Medulla oblongata (tissue), 1 donor: Measurements from ENCODE around the gene ARHGAP8.

Experiments
- DNase-seq: peaks from one replicate; pipeline ENCODE4 v3.0.0-alpha.2; 2015; ENCODE audit errors: extremely low spot score

The ARHGAP8 gene

GRCh38 chr22:44802071-44802700 lies 49.8 kb downstream of the ARHGAP8 start:
- DNase-seq, result no peak

- DNase-seq, result no peak
Measured at GRCh38 chr22:44802956-44803355, 50.6 kb downstream of the ARHGAP8 start.

- DNase-seq, result no peak
Measured at GRCh38 chr22:44804327-44804726, 52.0 kb downstream of the ARHGAP8 start.

GRCh38 chr22:44805711-44806110 lies 53.3 kb downstream of the ARHGAP8 start:
- DNase-seq, result no peak

- DNase-seq, result no peak
Measured at GRCh38 chr22:44807232-44807631, 54.9 kb downstream of the ARHGAP8 start.

- no peak for DNase-seq
Measured at GRCh38 chr22:44807915-44808690, 55.7 kb downstream of the ARHGAP8 start.

GRCh38 chr22:44809456-44809855 lies 57.1 kb downstream of the ARHGAP8 start:
- DNase-seq, result no peak

- DNase-seq, result no peak
Measured at GRCh38 chr22:44811141-44811540, 58.8 kb downstream of the ARHGAP8 start.

GRCh38 chr22:44813416-44813815 lies 61.0 kb downstream of the ARHGAP8 start:
- DNase-seq, result no peak

GRCh38 chr22:44814266-44815098 lies 62.1 kb downstream of the ARHGAP8 start:
- DNase-seq, result no peak

- no peak for DNase-seq
Measured at GRCh38 chr22:44815099-44816070, 63.0 kb downstream of the ARHGAP8 start.

GRCh38 chr22:44816141-44816540 lies 63.8 kb downstream of the ARHGAP8 start:
- DNase-seq, result no peak

- DNase-seq, result no peak
Measured at GRCh38 chr22:44818727-44819126, 66.4 kb downstream of the ARHGAP8 start.

- DNase-seq, result no peak
Measured at GRCh38 chr22:44819966-44820631, 67.7 kb downstream of the ARHGAP8 start.

- DNase-seq, result no peak
Measured at GRCh38 chr22:44821741-44822475, 69.5 kb downstream of the ARHGAP8 start.

GRCh38 chr22:44822534-44822933 lies 70.2 kb downstream of the ARHGAP8 start:
- no peak for DNase-seq

GRCh38 chr22:44823396-44823795 lies 71.0 kb downstream of the ARHGAP8 start:
- no peak for DNase-seq

- DNase-seq, result no peak
Measured at GRCh38 chr22:44823806-44824205, 71.4 kb downstream of the ARHGAP8 start.

- no peak for DNase-seq
Measured at GRCh38 chr22:44824271-44824670, 71.9 kb downstream of the ARHGAP8 start.
